Left renal pelvis (tissue), 4 donors: Measurements from ENCODE around the gene APBA1. TPM values are rescaled to one million over a fixed set of nuclear protein-coding genes. Genes with fewer than 3 reads are reported as not detected.
A peak's percentile ranks its signal among the peaks of the same experiment; 100 is the strongest.

ENCODE experiments used
- DNase-seq, 4 donors: peaks; one replicate each; pipeline ENCODE4 v3.0.0-alpha.2; 2013; ENCODE audit warnings: low read depth in 4 of 4, low spot score in 3 of 4
- polyA plus RNA-seq, 4 donors: library from polyadenylated mRNA; unstranded; fragments of 120-200 nt; gene quantifications; one replicate each; pipeline ENCODE4 v1.2.1, GENCODE V29; 2013; ENCODE audit not compliant: insufficient read length in 4 of 4

The APBA1 gene
- polyA plus RNA-seq, 4 donors, result 13.5 to 19.9 (median 16.1) TPM

DNA sequence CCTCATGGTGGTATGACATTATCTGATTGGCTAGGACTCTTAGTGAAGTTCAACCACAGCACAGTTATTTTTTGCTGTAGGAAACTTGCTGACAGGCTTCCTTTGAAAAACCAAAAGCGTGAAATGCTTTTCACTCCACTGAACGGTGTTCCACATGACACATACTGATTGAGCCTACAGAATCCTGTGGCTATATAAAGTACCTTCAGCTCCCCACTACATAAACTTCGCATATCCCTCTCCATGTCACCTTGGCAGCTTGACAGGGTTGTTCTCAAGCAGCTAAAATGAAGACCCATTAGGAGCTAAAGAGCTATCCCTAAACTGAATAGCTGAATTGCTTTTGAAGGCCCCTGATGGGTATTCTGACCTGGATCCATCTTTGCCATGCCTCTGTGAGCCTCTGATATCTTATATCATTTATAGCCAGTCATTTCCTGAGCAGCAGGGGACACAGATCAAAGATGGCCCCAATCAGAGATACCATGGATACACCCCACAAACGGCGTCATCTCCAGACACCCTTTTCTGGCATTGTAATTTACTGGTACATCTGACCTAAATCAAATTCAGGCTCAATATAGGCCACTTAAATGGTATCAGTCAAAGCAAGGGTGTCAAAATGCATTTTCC lies 91.5 kb downstream of the APBA1 start:
- no peak for DNase-seq

DNA sequence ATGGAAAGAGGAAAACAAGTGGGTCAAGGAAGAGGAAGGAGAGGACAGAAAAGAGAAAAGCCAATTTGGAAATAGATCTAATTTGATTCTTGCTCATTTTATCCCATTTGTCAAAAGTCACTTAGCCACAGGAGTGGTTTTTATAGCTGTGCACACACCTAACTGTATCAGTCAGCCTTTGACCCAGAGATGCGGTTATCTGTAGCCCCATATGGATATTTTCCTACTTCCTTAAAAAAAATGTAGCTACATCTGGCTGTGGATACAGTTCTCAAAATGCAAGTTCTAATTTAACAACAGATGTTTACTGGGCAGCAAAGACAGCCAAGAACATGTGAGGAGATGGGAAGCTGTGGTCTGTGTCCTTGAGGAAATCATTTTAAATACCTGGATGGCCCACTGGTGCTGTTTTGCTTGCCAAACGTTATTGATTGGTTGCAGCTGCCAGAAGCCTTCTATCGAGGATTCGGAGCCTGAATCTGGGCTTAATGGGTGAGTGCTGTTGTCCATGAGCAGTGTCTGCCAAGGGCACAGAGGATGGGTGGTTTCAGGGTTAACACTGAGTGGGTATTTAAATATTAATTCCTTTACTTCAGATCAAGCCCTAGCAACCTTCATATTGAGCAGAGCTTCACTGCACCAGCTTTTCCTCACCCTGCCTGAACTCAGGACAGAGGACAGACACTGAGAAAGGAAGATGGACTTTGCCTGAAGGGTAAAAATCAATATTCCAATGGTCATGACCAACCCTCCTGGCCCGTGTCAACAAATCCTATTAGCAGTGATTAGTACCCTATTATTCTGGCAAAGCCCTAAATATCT lies 92.2 kb downstream of the APBA1 start:
- no peak for DNase-seq

DNA sequence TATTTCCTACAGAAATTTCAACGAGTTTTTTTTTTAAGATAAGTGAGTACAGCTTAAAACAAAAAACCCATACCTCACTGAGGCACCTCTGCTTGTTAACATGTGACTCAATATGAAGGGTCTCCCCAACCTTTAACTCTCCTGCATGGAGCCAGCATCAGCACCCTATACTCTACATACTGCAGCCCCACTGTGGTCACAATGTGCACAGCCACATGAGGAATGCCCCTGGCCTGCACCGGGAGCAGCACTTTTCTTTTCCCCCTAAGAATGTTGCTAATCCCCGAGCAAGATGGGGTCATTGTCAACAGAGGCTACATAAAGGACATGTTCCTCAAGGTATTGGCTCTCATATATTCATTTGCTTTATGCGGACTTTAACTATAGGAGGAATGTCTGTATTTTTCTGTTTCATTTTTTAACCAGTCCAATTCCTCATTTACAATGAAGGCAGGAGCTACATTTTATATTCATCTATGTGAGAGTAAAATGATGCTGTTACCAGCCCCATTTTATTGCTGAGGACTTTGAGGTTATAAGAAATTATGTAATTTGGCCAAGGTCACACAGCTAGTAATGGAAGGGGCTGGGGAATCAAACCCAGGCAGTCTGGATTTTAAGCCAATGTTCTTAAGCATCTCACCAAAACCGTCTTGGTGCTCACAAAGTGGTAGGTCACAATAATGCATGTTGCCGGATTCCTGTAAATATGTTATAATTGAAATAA lies 93.0 kb downstream of the APBA1 start:
- no peak for DNase-seq

DNA sequence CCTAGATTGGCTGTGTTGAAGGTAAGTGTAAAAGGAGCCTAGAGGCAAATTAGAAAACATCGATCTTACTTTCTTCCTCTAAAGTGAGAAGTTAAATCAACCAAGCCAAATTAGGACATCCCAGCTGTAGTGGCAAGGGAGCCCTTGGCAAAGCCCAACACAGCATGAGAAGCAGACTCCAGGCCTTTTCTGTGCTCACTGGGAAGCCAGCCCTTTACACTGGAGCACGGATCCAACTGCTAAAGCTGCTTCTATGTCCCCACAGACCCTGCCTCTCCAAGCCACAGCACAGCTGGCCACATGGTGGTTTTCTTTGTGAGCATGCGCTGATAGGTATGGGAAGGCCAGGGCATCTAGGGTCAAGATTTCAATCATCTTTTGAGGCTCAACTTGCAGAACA lies 94.1 kb downstream of the APBA1 start:
- no peak for DNase-seq

DNA sequence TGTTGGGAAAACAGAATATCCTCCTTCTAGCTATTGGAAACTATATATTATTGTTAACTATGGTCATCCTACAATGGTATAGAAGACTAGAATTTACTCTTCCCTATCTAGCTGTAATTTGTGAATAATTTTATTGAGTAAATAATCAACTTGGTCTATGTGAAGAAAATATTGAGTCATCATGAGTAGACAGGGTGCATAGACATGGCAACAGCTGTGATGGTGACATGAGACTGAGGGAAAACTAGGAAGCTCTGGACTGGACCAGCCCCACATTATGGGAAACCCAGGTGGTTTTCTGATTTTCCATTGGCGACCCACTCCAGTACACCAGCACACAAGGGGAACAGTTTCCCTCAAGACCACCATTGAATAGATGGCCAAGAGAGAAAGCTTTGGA lies 95.0 kb downstream of the APBA1 start:
- no peak for DNase-seq

DNA sequence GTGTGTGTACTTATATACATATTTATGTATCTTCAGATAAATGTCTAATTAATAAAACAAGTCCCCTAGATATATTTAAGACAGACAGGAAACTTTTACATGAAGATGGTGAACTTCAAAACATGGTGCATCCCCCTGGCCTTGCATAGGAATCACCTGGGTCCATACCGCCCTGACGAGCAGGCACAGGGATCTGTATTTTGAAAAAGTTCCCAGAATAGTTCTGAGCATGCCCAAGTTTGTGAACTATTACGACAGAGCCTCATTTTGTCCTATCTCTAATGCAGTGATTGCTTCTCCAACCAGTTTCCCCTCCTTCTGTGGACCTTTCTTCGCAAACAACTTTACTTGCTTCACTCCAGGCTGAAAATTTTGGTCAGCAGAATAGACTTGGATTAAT lies 98.1 kb downstream of the APBA1 start:
- no peak for DNase-seq

DNA sequence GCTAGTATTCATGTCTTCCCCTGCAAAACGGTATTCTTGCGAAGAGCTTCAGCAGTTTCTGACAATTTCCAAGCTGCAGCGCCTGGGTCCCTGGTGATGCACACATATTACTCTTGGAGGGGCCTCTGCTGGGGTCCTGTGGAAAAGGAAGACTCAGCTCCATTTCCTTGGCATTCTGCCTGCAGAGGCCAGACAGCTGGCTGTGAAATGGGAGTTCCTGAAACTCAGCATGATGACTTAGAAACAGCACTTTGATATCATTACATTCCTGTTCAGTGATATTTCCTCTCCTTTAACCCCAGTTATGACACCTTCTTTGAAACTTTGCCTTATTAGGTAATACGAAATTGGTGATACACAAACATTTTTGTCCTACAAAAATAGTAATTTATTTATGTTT lies 98.5 kb downstream of the APBA1 start:
- peak in 1 of 4 donors; percentile 16 for DNase-seq

DNA sequence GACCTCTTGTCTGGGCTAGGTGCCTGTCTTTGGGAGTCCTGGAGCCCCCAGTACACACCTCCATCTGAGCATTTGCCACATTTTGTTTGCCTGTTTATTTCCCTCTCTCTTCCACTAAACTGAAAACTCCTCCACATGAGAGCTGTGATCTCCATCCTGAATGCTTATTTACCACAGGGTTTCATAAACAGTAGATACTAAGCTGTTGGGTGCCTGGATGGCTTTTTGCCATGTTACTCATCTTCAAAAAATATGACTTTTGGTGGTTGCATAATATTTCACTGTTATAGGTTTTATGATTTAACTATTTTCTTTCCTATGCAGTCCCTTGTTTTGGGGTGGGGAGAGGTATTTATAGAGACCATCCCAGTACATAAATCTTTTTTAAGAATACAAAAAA lies 99.6 kb downstream of the APBA1 start:
- DNase-seq, result no peak

DNA sequence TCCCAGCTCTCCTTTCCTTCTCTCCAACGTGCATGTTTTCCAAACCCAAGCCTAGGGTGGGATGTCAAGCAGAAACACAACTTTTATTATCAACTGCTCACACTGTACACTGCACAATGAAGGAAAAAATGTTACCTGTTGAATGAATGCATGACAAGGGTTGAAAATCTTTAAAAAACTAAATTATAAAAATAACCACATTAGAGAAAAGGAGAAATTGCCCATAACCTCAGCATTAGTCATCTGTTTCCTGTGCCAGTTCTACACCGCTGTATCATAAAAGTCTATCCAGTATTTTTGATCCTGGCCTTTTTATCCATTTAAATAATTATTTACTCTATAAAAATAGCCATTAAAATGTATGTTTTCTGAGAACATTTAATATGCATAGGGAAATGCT lies 101.1 kb downstream of the APBA1 start:
- DNase-seq, result no peak

DNA sequence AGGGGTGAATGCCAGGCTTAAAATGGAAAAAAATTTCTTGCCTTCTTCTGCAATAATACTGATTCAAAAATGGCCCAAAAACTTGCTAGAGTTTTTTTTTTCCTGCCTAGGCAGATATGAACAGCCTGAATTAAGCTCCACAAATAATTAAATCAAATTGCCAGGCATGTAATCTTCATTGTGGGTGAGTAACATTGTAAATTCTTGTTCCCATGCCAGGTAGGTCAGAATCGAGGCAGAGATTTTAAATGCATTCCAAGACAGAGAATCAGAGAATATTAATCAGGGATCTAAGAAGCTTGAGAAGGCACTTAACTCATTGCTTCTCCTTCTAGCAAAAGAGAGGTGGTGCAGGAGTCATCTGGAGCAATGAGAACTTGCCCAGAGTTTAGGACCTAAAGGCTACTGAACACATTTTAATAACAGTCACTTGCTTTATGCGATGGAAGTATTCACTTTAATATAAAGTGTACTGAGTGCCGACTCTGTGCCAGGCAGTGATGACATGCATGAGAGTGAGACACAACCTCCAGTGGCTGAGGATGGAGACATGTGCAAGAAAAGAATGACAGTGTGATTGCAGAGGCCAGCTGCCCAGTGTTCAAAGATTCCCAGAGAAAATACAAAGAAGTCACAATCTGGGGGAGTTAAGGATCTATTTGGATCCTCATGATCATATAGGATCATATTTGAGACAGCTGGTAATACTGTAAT lies 102.3 kb downstream of the APBA1 start:
- no peak for DNase-seq

DNA sequence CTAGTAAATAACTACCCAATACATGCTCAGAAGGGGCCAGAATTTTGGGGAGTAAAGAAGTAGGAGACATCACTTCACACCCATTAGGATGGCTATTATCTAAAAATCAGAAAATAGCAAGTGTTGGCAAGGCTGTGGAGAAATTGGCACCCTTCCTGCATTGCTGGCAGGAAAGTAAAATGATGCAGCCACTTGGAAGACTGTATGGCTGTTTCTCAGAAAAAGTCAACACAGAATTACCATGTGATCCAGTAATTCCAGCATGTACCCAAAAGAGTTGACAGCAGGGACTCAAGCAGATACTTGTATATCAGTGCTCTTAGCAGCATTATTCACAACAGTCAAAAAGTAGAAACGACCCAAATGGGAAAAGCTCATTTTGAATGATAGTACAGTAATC lies 107.6 kb downstream of the APBA1 start:
- DNase-seq, result no peak

DNA sequence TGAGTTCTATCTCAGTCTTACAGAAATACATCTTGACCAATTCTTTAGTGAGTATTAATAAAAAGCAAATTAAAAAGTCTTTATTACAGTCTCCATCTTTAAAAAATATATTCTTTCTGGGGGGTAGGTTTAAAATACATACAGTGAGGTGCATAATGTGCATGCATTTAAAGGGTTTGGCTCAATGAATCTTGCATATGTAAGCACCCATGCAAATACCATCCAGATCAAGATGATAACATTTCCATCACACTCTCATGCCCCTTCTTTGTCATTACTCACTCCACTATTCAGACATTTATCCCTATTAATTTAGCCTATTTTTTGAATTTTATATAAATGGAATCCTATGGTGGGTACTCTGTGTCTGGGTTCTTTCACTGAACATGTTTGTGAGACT lies 113.0 kb downstream of the APBA1 start:
- DNase-seq, result no peak

DNA sequence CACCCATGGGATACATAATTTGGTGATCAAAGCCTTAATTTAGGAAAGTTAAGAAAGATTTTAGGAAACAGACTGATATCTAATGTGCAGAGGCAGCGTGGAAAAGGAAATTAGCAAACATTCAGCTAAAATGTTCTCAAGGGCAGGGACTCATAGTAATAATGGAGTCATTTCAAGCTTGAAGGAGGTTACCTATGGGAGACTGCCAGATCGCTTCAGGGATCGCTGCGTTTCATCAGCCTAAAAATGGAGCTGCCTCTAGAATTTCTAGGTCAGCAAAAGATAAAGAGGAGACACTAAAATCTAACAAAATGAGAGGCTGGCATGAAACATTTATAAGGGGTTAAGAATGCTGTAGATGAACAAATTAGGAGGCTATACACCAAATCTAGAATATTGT lies 115.5 kb downstream of the APBA1 start:
- no peak for DNase-seq

DNA sequence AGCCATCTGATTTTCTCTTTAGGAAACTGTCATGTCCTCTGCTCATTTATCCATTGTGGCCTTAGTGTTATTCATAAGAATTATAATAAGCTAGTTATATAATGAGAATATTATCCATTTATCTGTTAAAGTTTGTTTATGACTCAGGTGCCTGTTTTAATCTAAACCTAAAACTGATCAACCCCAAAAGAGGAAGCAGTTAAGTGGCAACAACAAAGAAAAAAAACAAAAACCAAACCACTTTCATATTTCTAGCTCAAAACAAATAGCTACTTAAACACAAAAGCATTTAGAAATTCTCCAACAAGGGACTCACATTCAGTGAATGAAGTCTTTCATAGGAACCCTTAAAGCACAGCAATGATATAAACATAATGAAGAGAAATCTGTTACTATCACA lies 116.4 kb downstream of the APBA1 start:
- DNase-seq, result no peak

DNA sequence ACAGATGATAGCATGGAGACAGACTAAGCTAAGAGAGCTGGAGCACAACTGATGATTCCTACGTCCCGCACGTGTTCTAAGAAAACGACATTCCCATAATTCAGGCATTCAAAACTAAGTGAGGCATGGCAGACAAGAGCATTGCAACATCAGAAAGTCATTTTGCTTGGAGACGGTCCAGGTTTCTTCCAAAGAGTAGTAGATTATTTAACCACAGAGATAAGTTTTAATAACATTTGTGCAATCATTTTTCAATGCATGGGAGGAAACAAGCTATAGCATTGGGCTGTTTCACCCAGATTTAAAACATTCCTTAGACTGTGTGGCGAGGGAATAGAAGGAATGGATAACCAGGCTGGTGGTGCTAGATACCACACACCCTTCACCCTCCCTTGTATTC lies 117.2 kb downstream of the APBA1 start:
- no peak for DNase-seq

DNA sequence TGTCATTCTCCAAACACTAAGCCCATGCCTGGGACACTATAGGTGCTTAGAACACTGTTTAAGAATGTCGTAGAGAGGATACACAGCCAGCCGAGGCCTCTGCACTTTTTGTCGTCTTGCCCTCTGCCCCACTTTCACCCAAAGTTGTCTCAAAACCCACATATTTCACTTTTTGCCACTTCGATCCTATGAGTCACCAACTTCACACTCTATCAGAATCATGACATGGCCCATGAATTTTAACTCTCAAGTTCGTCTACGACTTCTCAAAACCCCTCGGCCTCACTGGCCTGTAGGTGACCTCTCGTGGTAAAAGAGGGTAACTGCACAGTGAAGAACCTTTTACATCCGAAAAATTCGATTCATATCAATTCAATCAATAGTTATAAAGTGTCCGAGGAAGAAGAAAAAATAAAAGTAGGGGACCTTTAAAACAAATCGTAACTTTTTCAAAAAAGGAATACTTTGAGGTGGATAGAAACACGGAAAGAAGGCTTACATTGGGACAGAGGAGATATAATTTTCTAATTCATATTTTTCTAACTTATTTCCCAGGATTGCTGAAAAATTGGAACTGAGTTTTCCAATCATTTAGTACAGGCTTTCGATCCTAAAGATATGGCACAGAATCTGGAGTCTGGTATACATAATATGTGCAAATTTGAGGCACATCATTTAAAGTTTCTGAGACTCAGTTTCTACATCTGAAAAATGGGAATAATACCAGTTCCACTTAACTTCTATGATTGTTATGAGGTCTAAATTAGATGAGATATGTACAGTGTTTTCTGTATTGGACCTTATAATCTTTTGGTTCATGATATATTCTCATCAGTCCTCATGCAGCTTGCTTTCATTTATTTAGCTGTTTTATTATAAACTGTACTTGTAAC lies 122.6 kb downstream of the APBA1 start:
- DNase-seq, result peak in 2 of 4 donors; percentile 27 to 31

DNA sequence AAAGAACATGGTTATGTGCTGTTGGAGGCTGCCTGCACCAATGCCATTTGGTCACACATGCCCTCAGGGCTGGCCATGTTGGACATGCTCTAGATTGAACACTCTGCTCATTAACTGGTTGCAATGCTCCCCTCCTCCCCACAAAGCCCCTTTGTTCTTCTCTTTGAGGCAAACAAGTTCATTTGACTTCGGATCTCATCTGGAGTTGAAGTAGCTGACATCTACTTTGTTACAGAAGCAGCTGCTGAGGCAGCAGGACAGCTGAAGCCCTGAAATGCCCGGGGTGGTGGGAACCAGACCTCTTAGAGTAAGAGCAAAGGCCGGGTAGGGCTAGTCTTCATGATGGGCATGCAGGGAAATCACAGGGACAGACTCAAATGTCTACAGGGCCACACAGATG lies 123.5 kb downstream of the APBA1 start:
- DNase-seq, result no peak

DNA sequence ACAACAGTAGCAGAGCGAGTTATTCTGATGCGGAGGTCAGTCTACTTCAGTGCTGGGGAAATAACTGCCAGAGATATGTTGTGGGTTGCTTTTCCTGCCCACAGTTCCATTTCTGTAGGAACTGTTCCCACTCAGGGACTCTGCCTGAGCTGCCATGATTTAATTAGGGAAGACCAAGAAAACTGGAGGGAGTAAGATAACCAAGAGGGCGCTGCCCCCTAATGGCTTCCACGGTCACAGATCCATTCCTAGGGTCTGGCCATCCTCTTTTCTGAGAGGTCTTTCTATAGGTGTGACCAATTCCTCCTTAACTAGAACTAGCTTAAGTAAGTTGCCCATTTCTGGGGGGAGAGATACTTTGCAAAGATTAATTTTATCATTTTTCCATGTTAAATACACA lies 125.9 kb downstream of the APBA1 start:
- no peak for DNase-seq

DNA sequence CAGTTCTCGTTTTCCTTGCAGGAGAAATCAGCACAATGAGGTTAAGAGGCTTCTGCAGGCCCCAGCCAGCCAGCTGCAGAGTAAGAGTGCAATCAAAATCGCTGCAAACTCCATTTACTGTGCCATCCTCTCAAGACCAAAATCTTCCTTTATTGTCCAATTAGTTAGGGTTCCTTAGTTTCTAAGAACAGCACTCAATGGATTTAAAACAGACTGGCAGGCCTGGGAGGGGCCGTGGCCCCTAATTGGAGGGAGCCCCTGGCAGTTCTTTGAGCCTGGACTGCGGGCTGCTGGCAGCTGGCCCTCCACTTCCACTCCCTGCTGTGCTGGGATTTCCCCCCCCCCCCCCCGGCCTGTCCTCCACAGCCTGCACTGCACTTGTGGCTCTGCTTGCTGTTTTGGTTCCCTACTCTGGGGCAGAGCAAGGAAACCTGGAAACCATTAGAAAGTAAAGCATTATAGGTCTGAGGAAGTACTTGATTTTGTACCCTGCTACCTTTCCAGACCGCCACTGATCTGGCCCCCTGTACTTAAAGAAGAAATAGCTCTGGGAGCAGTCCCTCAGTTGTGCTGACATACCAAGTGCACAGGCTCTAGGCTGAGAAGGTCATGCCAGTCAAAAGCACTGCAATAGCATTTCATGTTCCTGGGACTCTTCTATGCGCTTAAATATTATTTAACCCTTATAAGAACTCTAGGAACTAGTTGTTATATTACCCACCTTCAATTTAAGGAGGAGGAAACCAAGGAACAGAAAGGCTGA lies 129.0 kb downstream of the APBA1 start:
- no peak for DNase-seq
